Activated CD8-positive, alpha-beta memory T cell treated with anti-CD3 and anti-CD28 coated beads for 1 hour (primary cell): ENCODE data around the gene JMJD1C.

ENCODE experiments used
- DNase-seq, 2 donors: peaks; one replicate each; pipeline ENCODE4 v3.0.0-alpha.2; 2020; ENCODE audit warnings: low read depth in 1 of 2; ENCODE audit errors: extremely low read depth in 1 of 2

Gene JMJD1C

DNA sequence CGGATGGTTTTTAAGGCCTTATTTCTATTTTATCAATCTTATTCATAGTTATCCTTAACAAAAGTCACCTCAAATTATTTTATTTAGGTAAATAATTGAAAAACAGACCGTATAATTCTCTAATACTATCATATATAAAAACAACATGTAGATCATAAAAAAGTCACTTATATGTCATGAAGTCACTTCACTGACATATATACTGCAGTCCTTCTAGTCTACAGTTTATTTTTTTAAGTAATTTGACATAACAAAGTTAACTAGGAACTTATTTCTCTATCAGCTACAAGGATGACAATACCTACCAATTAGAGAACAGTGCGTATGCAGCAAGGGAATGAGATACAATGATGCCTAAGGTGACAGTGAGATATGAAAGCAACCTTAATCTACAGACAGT is 26.2 kb downstream of the JMJD1C start:
- DNase-seq, result no peak

- DNase-seq, result no peak
Observed at GRCh38 chr10:63438506-63439498, 27.0 kb downstream of the JMJD1C start.

GRCh38 chr10:63437116-63437949 is 28.4 kb downstream of the JMJD1C start:
- DNase-seq, result no peak

DNA sequence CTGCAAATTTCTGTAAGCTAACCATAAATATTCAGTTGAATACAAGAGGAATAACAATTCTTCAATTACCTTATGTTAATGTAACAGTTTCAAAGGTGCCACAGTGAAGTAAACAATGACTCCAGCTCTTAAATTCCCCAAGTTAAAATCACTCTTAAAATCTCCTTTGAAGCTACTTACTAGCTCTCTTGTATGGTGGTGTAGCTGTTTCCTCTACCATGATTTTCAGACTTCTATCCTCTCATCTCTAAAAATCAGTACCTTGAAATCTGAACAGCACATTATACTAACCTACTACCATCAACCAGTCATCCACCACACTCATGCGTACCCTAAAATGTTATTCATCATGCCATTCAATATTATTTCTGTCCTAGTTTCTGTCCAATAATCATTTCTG is 29.6 kb downstream of the JMJD1C start:
- no peak for DNase-seq

- DNase-seq, result no peak
Observed at GRCh38 chr10:63434866-63435854, 30.6 kb downstream of the JMJD1C start.

DNA sequence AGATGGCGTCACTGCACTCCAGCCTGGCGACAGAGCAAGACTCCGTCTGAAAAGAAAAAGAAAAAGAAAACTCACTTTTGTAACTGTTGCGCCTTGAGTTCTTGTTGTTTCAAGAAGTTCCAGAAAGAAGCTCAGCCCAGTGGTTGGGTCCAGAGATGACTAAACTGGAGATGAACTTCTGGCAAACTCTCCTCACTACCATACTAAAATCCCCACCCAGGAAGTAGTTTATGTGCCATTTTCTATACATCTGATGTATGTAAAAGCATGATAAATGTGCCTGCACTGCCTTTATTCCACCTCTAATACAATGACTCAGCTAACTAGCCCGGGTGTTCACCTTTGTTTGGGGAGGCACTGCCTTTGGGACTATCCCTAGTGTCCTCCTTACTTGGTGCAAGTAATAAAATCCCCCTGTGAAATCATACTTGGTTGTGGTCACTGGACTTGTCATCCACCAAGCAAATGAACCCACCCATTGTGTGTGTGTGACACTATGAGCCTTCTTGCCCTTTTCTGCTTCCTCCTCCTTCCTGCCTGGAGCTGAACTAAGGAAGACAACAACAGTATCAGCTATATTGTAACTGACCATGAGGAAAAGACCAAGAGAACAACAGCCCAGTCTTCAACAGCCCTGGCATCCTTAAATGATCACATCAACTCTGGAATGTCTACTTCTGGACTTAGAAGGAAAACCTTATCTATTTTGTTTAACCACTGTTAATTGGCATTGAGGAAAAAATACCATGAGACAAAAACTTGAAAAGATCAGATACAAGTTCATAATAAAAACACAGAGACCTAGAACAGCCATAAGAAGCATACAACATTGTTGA is 33.6 kb downstream of the JMJD1C start:
- no peak for DNase-seq

DNA sequence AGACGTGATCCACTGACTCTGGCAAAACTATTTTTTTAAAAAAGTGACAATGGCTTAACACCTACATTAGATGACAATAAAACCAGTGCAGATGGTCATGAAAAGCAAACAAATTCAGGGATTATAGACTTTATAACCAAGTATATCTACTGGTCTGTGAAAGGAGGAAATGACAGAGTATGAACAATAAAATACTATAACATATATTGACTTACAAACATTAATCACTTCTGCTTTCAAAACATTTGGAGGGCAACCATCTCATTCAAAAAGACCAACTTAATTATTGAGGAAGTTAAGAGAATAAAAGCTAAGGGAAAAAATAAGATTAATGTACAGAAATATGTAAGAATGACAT is 34.8 kb downstream of the JMJD1C start:
- no peak for DNase-seq

GRCh38 chr10:63430091-63430998 is 35.4 kb downstream of the JMJD1C start:
- DNase-seq, result no peak

- no peak for DNase-seq
Observed at GRCh38 chr10:63429281-63429680, 36.5 kb downstream of the JMJD1C start.

- DNase-seq, result no peak
Observed at GRCh38 chr10:63427013-63427412, 38.8 kb downstream of the JMJD1C start.

DNA sequence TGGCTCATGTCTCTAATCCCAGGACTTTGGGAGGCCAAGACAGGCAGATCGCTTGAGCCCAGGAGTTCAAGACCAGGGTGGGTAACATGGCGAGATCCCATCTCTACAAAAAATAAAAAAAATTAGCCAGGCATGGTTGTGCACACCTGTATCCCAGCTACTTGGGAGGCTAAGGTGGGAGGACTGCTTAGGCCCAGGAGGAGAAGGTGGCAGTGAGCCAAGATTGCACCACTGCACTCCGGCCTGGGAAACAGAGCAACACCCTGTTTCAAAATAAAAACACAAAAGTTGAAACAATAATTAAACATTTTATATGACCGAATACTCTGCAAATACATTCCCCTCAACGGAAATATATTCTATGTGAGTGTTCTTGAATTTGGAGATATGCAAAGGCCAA is 40.3 kb downstream of the JMJD1C start:
- DNase-seq, result no peak

DNA sequence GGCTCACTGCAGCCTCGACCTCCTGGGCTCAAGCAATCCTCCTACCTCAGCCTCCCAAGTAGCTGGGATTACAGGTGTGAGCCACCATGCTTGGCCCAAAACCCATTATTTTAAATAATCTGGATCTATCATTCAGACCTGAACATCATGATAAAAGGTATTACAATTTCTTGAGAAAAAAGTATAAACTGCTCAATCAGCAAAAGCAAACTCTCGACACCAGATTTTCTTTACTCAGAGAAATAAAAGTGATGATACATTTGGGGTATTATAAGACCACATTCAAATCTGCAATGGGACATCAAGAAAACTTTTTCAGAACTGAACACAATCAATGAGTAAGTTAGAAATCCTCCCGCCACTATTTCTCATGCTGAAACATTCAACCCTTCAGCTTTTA is 41.2 kb downstream of the JMJD1C start:
- DNase-seq, result no peak

GRCh38 chr10:63423494-63423893 is 42.3 kb downstream of the JMJD1C start:
- no peak for DNase-seq

DNA sequence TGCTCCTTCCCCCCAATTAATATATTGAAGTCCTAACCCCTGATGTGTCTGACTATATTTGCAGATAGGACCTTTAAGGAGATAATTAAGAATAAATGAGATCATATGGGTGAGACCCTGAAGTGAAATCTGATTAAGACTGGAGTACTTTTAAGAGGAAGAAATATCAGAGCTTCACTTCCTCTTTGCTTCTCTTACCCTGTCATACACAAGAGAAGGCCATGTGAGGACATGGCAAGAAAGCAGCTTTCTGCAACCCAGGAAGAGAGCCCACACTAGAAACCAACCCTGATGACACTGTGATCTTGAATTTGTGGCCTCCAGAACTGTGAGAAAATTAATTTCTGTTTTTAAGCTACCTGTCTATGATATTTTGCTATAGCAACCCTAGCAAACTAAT is 44.2 kb downstream of the JMJD1C start:
- no peak for DNase-seq

GRCh38 chr10:63416376-63416775 is 49.4 kb downstream of the JMJD1C start:
- DNase-seq, result no peak

DNA sequence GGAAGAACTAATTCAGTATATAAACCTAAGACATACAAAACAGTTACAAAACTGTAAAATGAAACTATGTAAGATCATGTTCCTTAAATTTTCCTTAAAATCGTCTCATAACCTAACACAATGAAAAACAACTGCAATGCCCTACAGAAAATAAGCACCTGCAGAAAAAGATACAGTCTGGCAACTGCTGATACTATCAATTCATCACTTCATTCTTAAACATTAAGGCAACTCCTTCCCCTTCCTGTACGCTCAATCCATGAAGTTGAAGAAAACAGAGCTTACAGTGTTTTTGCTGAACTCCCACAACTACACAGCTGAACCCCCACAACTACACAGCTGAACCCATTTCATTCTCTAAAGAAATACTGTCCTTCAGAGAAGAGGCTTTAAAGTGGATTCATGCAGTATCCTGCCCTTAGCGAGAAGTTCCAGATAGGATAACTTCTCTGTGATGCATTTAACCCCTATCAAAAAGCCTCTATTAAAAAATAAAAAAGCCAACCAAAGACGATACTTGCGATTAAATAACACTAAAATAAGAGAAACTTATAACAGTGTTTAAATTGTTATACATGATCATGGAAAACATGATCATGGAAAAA is 50.0 kb downstream of the JMJD1C start:
- DNase-seq, result no peak

- no peak for DNase-seq
Observed at GRCh38 chr10:63414481-63415260, 51.1 kb downstream of the JMJD1C start.

DNA sequence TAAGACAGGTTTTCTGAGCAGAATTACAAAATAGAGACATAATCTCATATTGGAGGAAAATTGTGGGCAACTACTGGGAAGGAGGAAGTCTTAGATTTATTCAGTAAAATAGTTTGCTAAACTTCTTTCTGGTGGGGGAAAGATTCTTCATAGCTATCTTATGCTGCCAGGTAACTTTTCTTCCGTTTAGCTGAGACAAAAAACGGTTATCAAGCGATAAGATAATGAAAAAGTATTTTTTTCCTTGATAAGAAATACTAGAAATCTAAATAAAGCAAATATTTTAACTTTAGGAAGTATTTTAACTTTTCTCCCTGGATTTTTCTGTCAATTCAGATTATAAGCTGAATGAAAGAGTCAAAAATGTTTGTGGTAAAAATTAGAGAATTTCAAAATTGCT is 52.3 kb downstream of the JMJD1C start:
- DNase-seq, result no peak
